Right lobe of liver (tissue), 6 donors: ENCODE measurements around the gene LSM14A. TPM values are rescaled to one million over a fixed set of nuclear protein-coding genes. Genes with fewer than 3 reads are reported as not detected.

ENCODE experiments used
- ATAC-seq, 4 donors: fragments of 200-7000 bp; cut with Tn5 transposase; one replicate each; pipeline ENCODE4 v1.9.1; 2020; ENCODE audit warnings: mild to moderate bottlenecking in 4 of 4, moderate library complexity in 4 of 4
- DNase-seq, 3 donors: peaks; one replicate each; pipeline ENCODE4 v3.0.0-alpha.2; 2020
- H3K27ac ChIP-seq, 3 donors: fragments of 200-600 bp; one replicate each; pipeline ENCODE4 v1.8.0; 2022
- H3K27me3 ChIP-seq, 2 donors: fragments of 200-600 bp; one replicate each; pipeline ENCODE4 v1.8.0; 2022
- H3K36me3 ChIP-seq, 4 donors: fragments of 200-600 bp; sonication (generic) in 1 of 4; one replicate each; pipeline versions ENCODE4 v1.5.1 to v1.8.0; 2017 to 2022; ENCODE audit warnings: control low read depth in 1 of 4
- H3K4me1 ChIP-seq, 4 donors: fragments of 200-600 bp; sonication (generic) in 1 of 4; one replicate each; pipeline versions ENCODE4 v1.5.1 to v1.8.0; 2017 to 2022; ENCODE audit warnings: control low read depth in 1 of 4
- H3K4me3 ChIP-seq, 3 donors: fragments of 200-600 bp; one replicate each; pipeline ENCODE4 v1.8.0; 2022
- H3K9me3 ChIP-seq, 4 donors: fragments of 200-600 bp; sonication (generic) in 1 of 4; one replicate each; pipeline versions ENCODE4 v1.5.1 to v1.8.0; 2017 to 2022; ENCODE audit warnings: control low read depth in 1 of 4
- POLR2A ChIP-seq: fragments of 450-650 bp; IDR thresholded peaks from one replicate; pipeline ENCODE4 v1.6.1; 2017; ENCODE audit warnings: antibody characterized with exemption, mild to moderate bottlenecking
- WGBS: methylation state at CpG from one replicate; pipeline ENCODE4 v1.1.6; 2018; ENCODE audit warnings: low coverage, low lambda C conversion rate; ENCODE audit not compliant: insufficient coverage; ENCODE audit errors: missing lambda C conversion rate; 5-methylcytosine and 5-hydroxymethylcytosine counted together
- intact Hi-C, 2 donors: fragments of 100-400 bp; cut with DNase I; formaldehyde crosslinking; loops; one replicate each; pipeline versions ENCODE4 v1.11.2 to v1.14.1; 2022
- total RNA-seq, 6 experiments: library from RNA; depleted of rRNA in 2 of 6; stranded (reverse); fragments of >200 nt in 2 of 6; fragmentation: NEBNext Ultra II Directional in 3 of 6; extraction: Animal tissue kit (Norgen Biotek cat#: 25700) in 3 of 6; gene quantifications; one replicate each; pipeline versions ENCODE4 v1.1.0 to v1.2.4, GENCODE V29; 2016 to 2023
- TF ChIP-seq, protein P1 (sequence below), 4 donors: fragments of 200-600 bp in 3 of 4; fragments of 450-650 bp in 1 of 4; IDR thresholded peaks; one replicate each; pipeline versions ENCODE4 v1.5.1 to v1.8.0; 2016 to 2022; ENCODE audit warnings: antibody characterized with exemption in 4 of 4, mild to moderate bottlenecking in 2 of 4
- donor health status: DM: no; HTN: yes; CAD: no.
- donor health status: DM: no; HTN: no; CAD: no.
- donor health status: DM: no; HTN: no; CAD: no.
- donor health status: DM: no; HTN: yes; CAD: no.
- donor health status: DM: no; HTN: yes; CAD: no.

The LSM14A gene
- total RNA-seq, 6 experiments from 2014 or later: 32.1 to 61.9 (median 50.4) TPM

GRCh38 chr19:34254046-34254697 lies 81.9 kb downstream of the LSM14A start, which contains the start of gene GARRE1:
Gene GARRE1, plus strand, starts transcription at chr19:34254554. Its CDS starts 45,920 bp downstream, at chr19:34300474.
- peak; percentile 85 for TF ChIP-seq POLR2A
- TF ChIP-seq, protein P1, sequence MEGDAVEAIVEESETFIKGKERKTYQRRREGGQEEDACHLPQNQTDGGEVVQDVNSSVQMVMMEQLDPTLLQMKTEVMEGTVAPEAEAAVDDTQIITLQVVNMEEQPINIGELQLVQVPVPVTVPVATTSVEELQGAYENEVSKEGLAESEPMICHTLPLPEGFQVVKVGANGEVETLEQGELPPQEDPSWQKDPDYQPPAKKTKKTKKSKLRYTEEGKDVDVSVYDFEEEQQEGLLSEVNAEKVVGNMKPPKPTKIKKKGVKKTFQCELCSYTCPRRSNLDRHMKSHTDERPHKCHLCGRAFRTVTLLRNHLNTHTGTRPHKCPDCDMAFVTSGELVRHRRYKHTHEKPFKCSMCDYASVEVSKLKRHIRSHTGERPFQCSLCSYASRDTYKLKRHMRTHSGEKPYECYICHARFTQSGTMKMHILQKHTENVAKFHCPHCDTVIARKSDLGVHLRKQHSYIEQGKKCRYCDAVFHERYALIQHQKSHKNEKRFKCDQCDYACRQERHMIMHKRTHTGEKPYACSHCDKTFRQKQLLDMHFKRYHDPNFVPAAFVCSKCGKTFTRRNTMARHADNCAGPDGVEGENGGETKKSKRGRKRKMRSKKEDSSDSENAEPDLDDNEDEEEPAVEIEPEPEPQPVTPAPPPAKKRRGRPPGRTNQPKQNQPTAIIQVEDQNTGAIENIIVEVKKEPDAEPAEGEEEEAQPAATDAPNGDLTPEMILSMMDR (IDR thresholded peaks at IDR 0.05): no peak
- peak; percentile 92 to 93 (median 92) for DNase-seq
- Histone ChIP-seq H3K27ac (peak within 1 kb of the TSS; percentile 95 to 98 (median 95)), H3K36me3 (no peaks in the 10 kb centered on the region), H3K27me3 (no peaks in the 10 kb centered on the region), H3K4me3 (peak within 1 kb of the TSS; percentile 75 to 89 (median 84)), H3K9me3 (no peaks in the 10 kb centered on the region), H3K4me1 (peaks cover 0 to 24% (median 12%) of the 10 kb centered on the region in 4 donors)
- whole genome bisulfite sequencing: 0% methylated on average over 12 of the region's 56 CpGs
- peak; percentile 93 to 96 (median 94) for ATAC-seq
- intact Hi-C loops: no loop called here

GRCh38 chr19:34254698-34255432 lies 82.6 kb downstream of the LSM14A start:
- TF ChIP-seq, protein P1 (IDR thresholded peaks at IDR 0.05): no peak
- no peak for TF ChIP-seq POLR2A
- intact Hi-C loops: no loop called here
- no peaks in the 10 kb centered on the region for H3K9me3 ChIP-seq
- no peaks in the 10 kb centered on the region for H3K36me3 ChIP-seq
- peak overlapping the region; percentile 82 to 95 (median 85) for H3K27ac ChIP-seq
- DNase-seq (peak; percentile 50 to 62 (median 53)), ATAC-seq (peak; percentile 37 to 55 (median 46))
- WGBS: 0% methylated on average over 3 of the region's 88 CpGs
- H3K27me3 ChIP-seq: no peaks in the 10 kb centered on the region
- H3K4me1 ChIP-seq: peaks cover 0 to 24% (median 12%) of the 10 kb centered on the region in 4 donors
- H3K4me3 ChIP-seq: peak overlapping the region; percentile 70 to 84 (median 82)

DNA sequence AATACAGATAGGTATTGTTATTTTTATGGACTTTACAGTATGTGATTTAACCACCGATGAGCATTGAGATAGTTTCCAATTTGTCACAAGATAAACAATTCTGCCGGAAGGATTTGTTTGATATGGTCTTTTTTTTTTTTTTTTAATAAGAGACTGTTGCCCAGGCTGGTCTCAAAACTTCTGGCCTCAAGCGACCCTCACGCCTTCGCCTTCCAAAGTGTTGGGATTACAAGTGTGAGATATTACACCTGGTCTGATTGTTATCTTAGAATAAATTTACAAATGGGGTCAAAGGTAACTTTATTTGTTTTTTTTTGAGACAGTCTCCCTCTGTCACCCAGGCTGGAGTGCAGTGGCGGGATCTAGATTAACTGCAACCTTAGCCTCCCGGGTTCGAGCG lies 83.2 kb downstream of the LSM14A start:
- ATAC-seq (no peak), DNase-seq (no peak)
- intact Hi-C loops: no loop called here
- Histone ChIP-seq H3K9me3 (no peaks in the 10 kb centered on the region), H3K36me3 (no peaks in the 10 kb centered on the region), H3K27ac (peak overlapping the region; percentile 82 to 95 (median 85)), H3K27me3 (no peaks in the 10 kb centered on the region), H3K4me1 (peaks cover 0 to 24% (median 12%) of the 10 kb centered on the region in 4 donors), H3K4me3 (peak overlapping the region; percentile 70 to 84 (median 82))
- TF ChIP-seq, protein P1 (IDR thresholded peaks at IDR 0.05): no peak
- no peak for TF ChIP-seq POLR2A
- 16% methylated on average over 9 of the region's 9 CpGs for WGBS

- TF ChIP-seq, protein P1 (IDR thresholded peaks at IDR 0.05): no peak
- TF ChIP-seq POLR2A: no peak
- no peaks in the 10 kb centered on the region for H3K9me3 ChIP-seq
- peak overlapping the region in 1 of 3 donors; percentile 29 for H3K27ac ChIP-seq
- no peak overlapping the region for H3K4me3 ChIP-seq
- intact Hi-C loops: no loop called here
- ATAC-seq (peak in 2 of 4 donors; percentile 4 to 20), DNase-seq (peak in 1 of 3 donors; percentile 61)
- WGBS: 28% methylated on average over 3 of the region's 5 CpGs
- peaks cover 0 to 24% (median 12%) of the 10 kb centered on the region in 4 donors for H3K4me1 ChIP-seq
- no peaks in the 10 kb centered on the region for H3K36me3 ChIP-seq
- no peaks in the 10 kb centered on the region for H3K27me3 ChIP-seq
Observed at GRCh38 chr19:34256835-34257558, 84.7 kb downstream of the LSM14A start.
